ENCODE data around the gene DOCK9. TPM values are rescaled to one million over a fixed set of nuclear protein-coding genes. Genes with fewer than 3 reads are reported as not detected.

The DOCK9 gene
- total and polyA plus RNA-seq, 2 donors: 63.5 to 84.4 TPM

- no peak overlapping the region for H3K27ac ChIP-seq (ENCODE audit: low read depth)
- H3K4me3 ChIP-seq (ENCODE audit: low read depth, low read length): no peak overlapping the region
- DNase-seq (ENCODE audit: extremely low spot score): no peak
- H3K4me1 ChIP-seq (ENCODE audit: insufficient read depth): no peaks in the 10 kb centered on the region
- 40% methylated on average over 9 of the region's 9 CpGs for WGBS
- H3K36me3 ChIP-seq (ENCODE audit: insufficient read depth): peaks cover 2% of the 10 kb centered on the region
These were observed 185.5 kb downstream of the DOCK9 start for GRCh38 chr13:98792321-98792720.

DNA sequence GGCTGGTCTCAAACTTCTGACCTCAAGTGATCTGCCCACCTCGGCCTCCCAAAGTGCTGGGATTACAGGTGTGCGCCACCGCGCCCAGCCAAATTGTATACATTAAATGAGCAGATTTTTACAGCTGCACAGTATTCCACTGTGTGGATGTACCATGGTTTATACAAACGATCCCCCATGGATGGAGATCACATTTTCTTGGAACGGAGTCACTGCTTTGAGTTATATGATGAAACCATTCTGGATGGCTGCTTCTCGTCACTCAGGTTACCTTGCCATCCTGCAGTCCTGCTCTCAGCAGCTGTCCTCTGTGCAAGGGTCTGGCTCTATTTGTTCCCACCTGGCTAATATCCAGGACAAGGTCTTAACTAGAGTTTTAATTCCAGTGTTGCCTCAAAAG lies 186.3 kb downstream of the DOCK9 start:
- Histone ChIP-seq H3K4me1 (ENCODE audit: insufficient read depth) (no peaks in the 10 kb centered on the region), H3K27ac (ENCODE audit: low read depth) (no peak overlapping the region), H3K36me3 (ENCODE audit: insufficient read depth) (peaks cover under 1% of the 10 kb centered on the region), H3K4me3 (ENCODE audit: low read depth, low read length) (no peak overlapping the region)
- DNase-seq (ENCODE audit: extremely low spot score): no peak
- 88% methylated on average over 7 of the region's 7 CpGs for WGBS

DNA sequence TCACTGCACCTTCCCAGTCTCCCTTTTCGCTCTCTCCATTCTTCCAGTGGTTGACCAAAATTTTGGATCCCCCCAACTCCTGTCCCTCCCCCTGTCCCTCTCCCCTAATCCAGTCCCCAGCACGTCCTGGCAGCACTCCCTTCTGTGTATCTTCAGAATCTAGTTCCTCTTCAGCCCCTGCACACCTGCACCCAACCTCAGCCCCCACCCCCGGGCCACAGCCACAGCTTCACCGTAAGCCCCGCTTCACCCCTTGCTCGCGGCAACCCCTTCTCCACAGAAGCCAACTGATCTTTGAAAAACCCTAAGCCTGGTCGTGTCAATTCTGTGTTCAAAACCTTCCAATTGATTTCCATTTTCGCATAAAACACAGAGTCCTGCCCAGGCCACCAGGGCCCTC lies 189.9 kb downstream of the DOCK9 start:
- H3K4me3 ChIP-seq (ENCODE audit: low read depth, low read length): no peak overlapping the region
- H3K4me1 ChIP-seq (ENCODE audit: insufficient read depth): no peaks in the 10 kb centered on the region
- no peak for DNase-seq (ENCODE audit: extremely low spot score)
- 87% methylated on average over 9 of the region's 9 CpGs for WGBS
- no peak overlapping the region for H3K27ac ChIP-seq (ENCODE audit: low read depth)
- H3K36me3 ChIP-seq (ENCODE audit: insufficient read depth): no peaks in the 10 kb centered on the region

- WGBS: 80% methylated on average over 10 of the region's 10 CpGs
- DNase-seq (ENCODE audit: extremely low spot score): no peak
- H3K27ac ChIP-seq (ENCODE audit: low read depth): no peak overlapping the region
- no peaks in the 10 kb centered on the region for H3K4me1 ChIP-seq (ENCODE audit: insufficient read depth)
- H3K4me3 ChIP-seq (ENCODE audit: low read depth, low read length): no peak overlapping the region
- no peaks in the 10 kb centered on the region for H3K36me3 ChIP-seq (ENCODE audit: insufficient read depth)
These were observed 190.7 kb downstream of the DOCK9 start for GRCh38 chr13:98787173-98787572.

GRCh38 chr13:98786023-98786422 lies 191.8 kb downstream of the DOCK9 start:
- H3K4me1 ChIP-seq (ENCODE audit: insufficient read depth): no peaks in the 10 kb centered on the region
- no peak overlapping the region for H3K4me3 ChIP-seq (ENCODE audit: low read depth, low read length)
- no peak overlapping the region for H3K27ac ChIP-seq (ENCODE audit: low read depth)
- 77% methylated on average over 7 of the region's 7 CpGs for WGBS
- DNase-seq (ENCODE audit: extremely low spot score): no peak
- H3K36me3 ChIP-seq (ENCODE audit: insufficient read depth): no peaks in the 10 kb centered on the region

GRCh38 chr13:98785405-98785804 lies 192.5 kb downstream of the DOCK9 start:
- DNase-seq (ENCODE audit: extremely low spot score): no peak
- no peak overlapping the region for H3K27ac ChIP-seq (ENCODE audit: low read depth)
- no peaks in the 10 kb centered on the region for H3K4me1 ChIP-seq (ENCODE audit: insufficient read depth)
- H3K4me3 ChIP-seq (ENCODE audit: low read depth, low read length): no peak overlapping the region
- H3K36me3 ChIP-seq (ENCODE audit: insufficient read depth): no peaks in the 10 kb centered on the region
- 88% methylated on average over 10 of the region's 10 CpGs for WGBS

DNA sequence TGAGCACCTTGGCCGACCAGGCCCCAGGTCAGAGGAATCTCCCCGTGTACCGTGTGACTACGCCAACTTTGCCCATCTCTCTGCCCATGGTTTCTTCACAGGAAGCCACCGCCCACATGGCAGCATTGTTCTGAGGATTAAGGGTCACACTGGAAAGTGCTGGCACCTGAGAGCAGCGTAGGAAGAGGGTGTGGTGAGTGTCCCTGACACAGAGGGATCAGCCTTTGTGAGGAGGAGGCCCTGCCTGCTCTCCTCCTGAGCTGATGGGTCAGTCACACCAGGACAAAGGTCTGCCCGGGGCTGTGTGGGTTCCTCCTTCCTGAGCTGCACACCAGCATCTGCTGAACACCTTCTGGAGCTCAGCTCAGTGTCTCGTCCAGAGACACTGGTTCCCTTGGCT lies 193.2 kb downstream of the DOCK9 start:
- no peak for DNase-seq (ENCODE audit: extremely low spot score)
- H3K4me3 ChIP-seq (ENCODE audit: low read depth, low read length): no peak overlapping the region
- no peak overlapping the region for H3K27ac ChIP-seq (ENCODE audit: low read depth)
- no peaks in the 10 kb centered on the region for H3K36me3 ChIP-seq (ENCODE audit: insufficient read depth)
- H3K4me1 ChIP-seq (ENCODE audit: insufficient read depth): no peaks in the 10 kb centered on the region
- 87% methylated on average over 8 of the region's 8 CpGs for WGBS

DNA sequence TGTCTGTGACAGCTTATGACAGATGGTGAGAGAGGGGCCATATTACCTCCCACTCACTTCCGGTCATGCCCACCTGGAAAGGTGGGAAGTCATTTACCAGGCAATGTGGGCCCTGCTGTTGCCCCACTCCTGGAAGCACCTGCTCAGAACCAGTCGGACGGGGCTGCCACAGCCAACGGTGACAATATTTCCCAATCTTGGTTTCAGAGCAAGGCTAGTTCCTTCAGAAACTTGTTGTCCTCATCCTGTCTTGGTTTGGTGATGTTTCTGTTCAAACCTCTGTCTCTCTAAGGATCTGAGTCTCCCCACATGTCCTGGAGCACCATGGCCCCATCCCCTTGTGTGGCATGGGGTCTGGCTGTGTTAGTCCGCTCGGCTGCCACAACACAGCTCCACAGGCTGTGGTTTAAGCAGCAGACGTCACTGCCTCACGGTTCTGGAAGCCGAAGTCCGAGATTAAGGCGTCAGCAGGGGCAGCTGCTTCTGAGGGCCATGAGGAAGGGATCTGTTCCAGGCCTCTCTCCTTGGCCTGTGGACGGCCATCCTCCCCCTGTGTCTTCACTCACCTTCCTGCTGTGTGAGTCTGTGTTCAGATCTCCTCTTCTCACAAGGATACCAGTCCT lies 193.9 kb downstream of the DOCK9 start:
- WGBS: 86% methylated on average over 12 of the region's 12 CpGs
- no peak for DNase-seq (ENCODE audit: extremely low spot score)
- no peaks in the 10 kb centered on the region for H3K36me3 ChIP-seq (ENCODE audit: insufficient read depth)

GRCh38 chr13:98782654-98783053 lies 195.2 kb downstream of the DOCK9 start:
- WGBS: 62% methylated on average over 5 of the region's 5 CpGs
- no peak overlapping the region for H3K4me3 ChIP-seq (ENCODE audit: low read depth, low read length)
- H3K36me3 ChIP-seq (ENCODE audit: insufficient read depth): no peaks in the 10 kb centered on the region

More for the DNA sequence above, 193.9 kb downstream of the DOCK9 start:
- Histone ChIP-seq H3K27ac (ENCODE audit: low read depth) (no peak overlapping the region), H3K4me3 (ENCODE audit: low read depth, low read length) (no peak overlapping the region), H3K4me1 (ENCODE audit: insufficient read depth) (no peaks in the 10 kb centered on the region)

GRCh38 chr13:98781905-98782304 lies 196.0 kb downstream of the DOCK9 start:
- H3K27ac ChIP-seq (ENCODE audit: low read depth): no peak overlapping the region
- no peaks in the 10 kb centered on the region for H3K4me1 ChIP-seq (ENCODE audit: insufficient read depth)
- no peak overlapping the region for H3K4me3 ChIP-seq (ENCODE audit: low read depth, low read length)
- H3K36me3 ChIP-seq (ENCODE audit: insufficient read depth): no peaks in the 10 kb centered on the region
- DNase-seq (ENCODE audit: extremely low spot score): no peak
- 90% methylated on average over 7 of the region's 7 CpGs for WGBS

More at GRCh38 chr13:98782654-98783053, 195.2 kb downstream of the DOCK9 start:
- no peak overlapping the region for H3K27ac ChIP-seq (ENCODE audit: low read depth)
- DNase-seq (ENCODE audit: extremely low spot score): no peak
- H3K4me1 ChIP-seq (ENCODE audit: insufficient read depth): no peaks in the 10 kb centered on the region

GRCh38 chr13:98781470-98781869 lies 196.4 kb downstream of the DOCK9 start:
- Histone ChIP-seq H3K27ac (ENCODE audit: low read depth) (no peak overlapping the region), H3K4me1 (ENCODE audit: insufficient read depth) (no peaks in the 10 kb centered on the region), H3K4me3 (ENCODE audit: low read depth, low read length) (no peak overlapping the region), H3K36me3 (ENCODE audit: insufficient read depth) (no peaks in the 10 kb centered on the region)
- WGBS: 84% methylated on average over 11 of the region's 11 CpGs
- DNase-seq (ENCODE audit: extremely low spot score): no peak

DNA sequence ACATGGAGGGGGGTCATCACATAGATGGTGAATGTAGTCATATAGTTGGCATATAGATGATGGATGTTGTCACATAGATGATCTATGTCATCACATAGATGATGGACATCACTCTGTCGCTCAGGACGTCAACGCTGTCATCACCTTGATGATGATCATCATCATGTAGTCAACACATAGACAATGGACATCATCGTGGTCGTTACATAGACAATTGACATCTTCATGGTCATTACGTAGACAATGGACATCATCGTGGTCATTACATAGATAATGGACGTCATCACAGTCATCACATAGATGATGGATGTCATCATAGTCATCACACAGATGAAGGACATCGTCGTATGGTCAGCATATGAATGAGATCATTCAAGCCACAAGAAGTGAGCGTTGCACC lies 196.8 kb downstream of the DOCK9 start:
- DNase-seq (ENCODE audit: extremely low spot score): no peak
- H3K4me1 ChIP-seq (ENCODE audit: insufficient read depth): no peaks in the 10 kb centered on the region
- 90% methylated on average over 11 of the region's 11 CpGs for WGBS
- H3K27ac ChIP-seq (ENCODE audit: low read depth): no peak overlapping the region
- no peaks in the 10 kb centered on the region for H3K36me3 ChIP-seq (ENCODE audit: insufficient read depth)
- no peak overlapping the region for H3K4me3 ChIP-seq (ENCODE audit: low read depth, low read length)

DNA sequence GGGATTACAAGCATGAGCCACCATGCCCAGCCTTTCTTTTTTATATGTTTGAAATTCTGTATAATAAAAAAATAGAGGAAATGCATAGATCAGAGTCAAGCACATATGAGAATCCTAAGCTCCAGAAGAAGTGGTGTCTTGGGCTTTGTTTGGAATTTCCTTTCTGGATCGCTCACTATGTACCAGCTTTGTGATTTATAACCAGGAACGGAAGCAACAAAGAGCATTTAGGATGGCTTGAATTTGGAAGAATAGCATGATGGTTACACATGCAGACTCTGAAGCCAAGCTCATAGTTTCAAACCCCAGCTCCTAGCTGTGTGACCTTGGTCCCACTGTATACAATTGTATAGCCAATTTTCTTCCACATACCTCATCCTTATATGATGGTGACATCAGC lies 197.4 kb downstream of the DOCK9 start:
- 45% methylated on average over 2 of the region's 2 CpGs for WGBS
- DNase-seq (ENCODE audit: extremely low spot score): no peak

GRCh38 chr13:98779695-98780094 lies 198.2 kb downstream of the DOCK9 start:
- 56% methylated on average over 1 of the region's 1 CpG for WGBS
- DNase-seq (ENCODE audit: extremely low spot score): no peak
- Histone ChIP-seq H3K4me1 (ENCODE audit: insufficient read depth) (no peaks in the 10 kb centered on the region), H3K4me3 (ENCODE audit: low read depth, low read length) (no peak overlapping the region), H3K36me3 (ENCODE audit: insufficient read depth) (no peaks in the 10 kb centered on the region), H3K27ac (ENCODE audit: low read depth) (no peak overlapping the region)

More for the DNA sequence above, 197.4 kb downstream of the DOCK9 start:
- Histone ChIP-seq H3K4me3 (ENCODE audit: low read depth, low read length) (no peak overlapping the region), H3K36me3 (ENCODE audit: insufficient read depth) (no peaks in the 10 kb centered on the region), H3K4me1 (ENCODE audit: insufficient read depth) (no peaks in the 10 kb centered on the region), H3K27ac (ENCODE audit: low read depth) (no peak overlapping the region)

- Histone ChIP-seq H3K4me1 (ENCODE audit: insufficient read depth) (no peaks in the 10 kb centered on the region), H3K36me3 (ENCODE audit: insufficient read depth) (no peaks in the 10 kb centered on the region), H3K27ac (ENCODE audit: low read depth) (no peak overlapping the region), H3K4me3 (ENCODE audit: low read depth, low read length) (no peak overlapping the region)
- no peak for DNase-seq (ENCODE audit: extremely low spot score)
- 73% methylated on average over 8 of the region's 8 CpGs for WGBS
These were observed 199.1 kb downstream of the DOCK9 start for GRCh38 chr13:98778749-98779148.

Data from urinary bladder (tissue), 4 donors.